Nephron progenitor cell (in vitro differentiated cells): Measurements from ENCODE around the gene MS4A4E.

Experiments used
- DNase-seq: peaks from one replicate; pipeline ENCODE4 v3.0.0; 2021
- H3K27ac Mint-ChIP-seq: 2 replicates; pipeline ENCODE4 v1.8.0; 2021; ENCODE audit warnings: mild to moderate bottlenecking, moderate library complexity, mixed read lengths
- H3K27me3 Mint-ChIP-seq: 2 replicates; pipeline ENCODE4 v1.8.0; 2021; ENCODE audit warnings: mild to moderate bottlenecking, low read depth, mixed read lengths; ENCODE audit not compliant: poor library complexity
- H3K36me3 Mint-ChIP-seq: 2 replicates; pipeline ENCODE4 v1.8.0; 2021; ENCODE audit warnings: low read depth, mixed read lengths
- H3K4me1 Mint-ChIP-seq: 2 replicates; pipeline ENCODE4 v1.8.0; 2021; ENCODE audit warnings: mixed read lengths
- H3K4me3 Mint-ChIP-seq: 2 replicates; pipeline ENCODE4 v1.8.0; 2021; ENCODE audit warnings: mild to moderate bottlenecking, moderate library complexity, mixed read lengths
- H3K9me3 Mint-ChIP-seq: 2 replicates; pipeline ENCODE4 v1.8.0; 2021; ENCODE audit warnings: mild to moderate bottlenecking, moderate library complexity, mixed read lengths
- TF ChIP-seq, protein P1 (sequence below): fragments of 200-600 bp; sonication (generic); IDR thresholded peaks from 2 replicates; pipeline ENCODE4 v1.5.0; 2021; ENCODE audit warnings: antibody characterized with exemption

MS4A4E gene

DNA sequence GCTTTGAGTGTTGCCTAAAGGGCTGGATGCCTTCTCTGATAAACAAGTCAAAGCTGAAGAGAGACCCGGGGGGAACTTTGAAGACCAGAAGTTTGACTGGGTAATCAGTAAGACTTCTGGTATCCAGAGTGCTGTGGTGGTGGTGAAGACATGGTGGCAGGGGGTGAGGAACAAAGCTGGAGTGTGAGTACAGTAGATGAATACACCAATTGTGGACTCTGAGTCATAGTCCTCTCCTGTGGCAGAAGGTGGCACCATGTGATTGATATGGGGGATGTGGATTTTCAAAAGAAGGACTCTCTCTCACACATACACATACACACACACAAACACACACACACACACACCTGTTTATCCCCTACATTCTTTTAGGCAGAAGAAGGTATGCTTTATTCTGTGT is 72.4 kb downstream of the MS4A4E start:
- Mint-ChIP-seq H3K9me3 (peaks cover 31% of the 10 kb centered on the region), H3K4me3 (no peak overlapping the region), H3K36me3 (no peaks in the 10 kb centered on the region), H3K27me3 (no peaks in the 10 kb centered on the region), H3K4me1 (no peaks in the 10 kb centered on the region), H3K27ac (no peak overlapping the region)
- TF ChIP-seq, protein P1, sequence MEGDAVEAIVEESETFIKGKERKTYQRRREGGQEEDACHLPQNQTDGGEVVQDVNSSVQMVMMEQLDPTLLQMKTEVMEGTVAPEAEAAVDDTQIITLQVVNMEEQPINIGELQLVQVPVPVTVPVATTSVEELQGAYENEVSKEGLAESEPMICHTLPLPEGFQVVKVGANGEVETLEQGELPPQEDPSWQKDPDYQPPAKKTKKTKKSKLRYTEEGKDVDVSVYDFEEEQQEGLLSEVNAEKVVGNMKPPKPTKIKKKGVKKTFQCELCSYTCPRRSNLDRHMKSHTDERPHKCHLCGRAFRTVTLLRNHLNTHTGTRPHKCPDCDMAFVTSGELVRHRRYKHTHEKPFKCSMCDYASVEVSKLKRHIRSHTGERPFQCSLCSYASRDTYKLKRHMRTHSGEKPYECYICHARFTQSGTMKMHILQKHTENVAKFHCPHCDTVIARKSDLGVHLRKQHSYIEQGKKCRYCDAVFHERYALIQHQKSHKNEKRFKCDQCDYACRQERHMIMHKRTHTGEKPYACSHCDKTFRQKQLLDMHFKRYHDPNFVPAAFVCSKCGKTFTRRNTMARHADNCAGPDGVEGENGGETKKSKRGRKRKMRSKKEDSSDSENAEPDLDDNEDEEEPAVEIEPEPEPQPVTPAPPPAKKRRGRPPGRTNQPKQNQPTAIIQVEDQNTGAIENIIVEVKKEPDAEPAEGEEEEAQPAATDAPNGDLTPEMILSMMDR = no peak
- DNase-seq = no peak

DNA sequence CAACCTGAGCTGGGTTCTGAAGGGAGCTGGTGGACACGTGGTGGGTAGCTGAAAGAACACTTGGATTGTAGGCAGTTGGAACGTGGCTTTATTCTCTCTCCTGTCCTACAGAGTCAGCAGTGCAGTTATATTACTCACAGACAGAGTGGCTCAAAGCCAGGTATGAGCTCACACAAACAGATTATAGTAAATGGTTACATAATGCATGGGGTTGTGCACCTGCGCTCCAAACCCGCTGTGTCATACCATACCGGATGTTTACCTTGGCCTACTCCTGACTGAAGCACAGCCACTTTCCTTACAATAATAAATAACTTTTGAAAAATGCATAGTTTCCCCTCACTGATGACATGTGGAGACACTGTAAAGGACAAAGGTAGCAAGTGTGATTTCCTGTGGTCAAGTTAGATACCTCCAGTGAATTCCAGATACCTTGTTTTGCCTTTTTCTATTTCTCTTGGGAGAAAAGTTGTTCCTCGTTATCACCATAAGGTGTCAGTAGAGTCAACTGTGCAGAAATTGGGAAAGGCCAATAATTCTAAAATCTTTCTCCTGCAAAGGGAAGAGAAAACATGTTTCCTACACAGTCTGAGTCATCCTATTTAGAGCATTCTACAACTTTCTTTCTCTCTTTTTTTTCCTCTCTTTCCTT is 73.5 kb downstream of the MS4A4E start:
- no peaks in the 10 kb centered on the region for H3K4me1 Mint-ChIP-seq
- DNase-seq = peak; percentile 4

DNA sequence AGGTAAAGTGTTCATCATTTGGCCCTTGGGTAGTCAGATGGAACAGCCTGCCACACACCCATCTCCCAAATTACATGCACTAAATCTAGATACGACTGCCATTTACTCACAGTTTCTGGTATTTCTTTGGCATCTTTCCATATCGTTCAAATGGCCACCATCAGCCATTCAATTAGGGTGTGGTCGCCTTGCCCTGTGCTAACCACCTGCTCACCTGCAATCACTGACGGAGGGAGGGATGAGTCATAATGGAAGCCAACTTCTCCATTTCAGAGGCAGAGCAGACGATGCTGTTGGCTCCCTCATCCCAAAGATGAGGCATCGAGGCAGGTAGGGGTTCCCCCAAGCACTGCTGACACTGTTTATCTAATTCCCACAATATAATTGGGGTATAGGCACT is 74.6 kb downstream of the MS4A4E start:
- H3K4me3 Mint-ChIP-seq = no peak overlapping the region
- TF ChIP-seq, protein P1 = no peak
- H3K36me3 Mint-ChIP-seq = no peaks in the 10 kb centered on the region
- H3K27ac Mint-ChIP-seq = no peak overlapping the region
- DNase-seq = no peak
- H3K4me1 Mint-ChIP-seq = no peaks in the 10 kb centered on the region
- peaks cover 31% of the 10 kb centered on the region for H3K9me3 Mint-ChIP-seq
- peaks cover 4% of the 10 kb centered on the region for H3K27me3 Mint-ChIP-seq

More for the DNA sequence above, 73.5 kb downstream of the MS4A4E start:
- peaks cover 31% of the 10 kb centered on the region for H3K9me3 Mint-ChIP-seq
- H3K36me3 Mint-ChIP-seq = no peaks in the 10 kb centered on the region
- H3K27ac Mint-ChIP-seq = no peak overlapping the region
- TF ChIP-seq, protein P1 = no peak
- peaks cover 2% of the 10 kb centered on the region for H3K27me3 Mint-ChIP-seq
- no peak overlapping the region for H3K4me3 Mint-ChIP-seq

DNA sequence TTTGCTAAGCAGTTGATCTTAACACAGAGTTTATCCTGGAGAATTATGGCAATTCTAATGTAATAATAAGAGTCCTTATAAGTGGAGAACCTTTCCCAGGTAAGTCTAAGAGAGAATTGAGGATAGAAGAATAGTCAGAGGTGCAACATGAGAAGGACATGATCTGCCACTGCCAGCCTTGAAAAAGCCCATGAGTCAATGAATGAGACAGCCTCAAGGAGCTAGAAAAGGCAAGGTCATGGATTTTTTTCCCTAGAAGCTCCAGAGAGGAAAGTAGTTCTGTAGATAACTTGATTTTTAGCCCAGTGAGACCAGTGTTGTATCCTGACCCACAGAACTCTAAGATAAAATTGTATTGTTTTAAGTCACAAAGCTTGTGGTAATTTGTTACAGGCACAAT is 77.0 kb downstream of the MS4A4E start:
- no peaks in the 10 kb centered on the region for H3K4me1 Mint-ChIP-seq
- DNase-seq = no peak
- TF ChIP-seq, protein P1 = no peak
- peaks cover 31% of the 10 kb centered on the region for H3K9me3 Mint-ChIP-seq
- H3K27me3 Mint-ChIP-seq = peaks cover 6% of the 10 kb centered on the region
- no peaks in the 10 kb centered on the region for H3K36me3 Mint-ChIP-seq
- H3K27ac Mint-ChIP-seq = no peak overlapping the region
- H3K4me3 Mint-ChIP-seq = no peak overlapping the region

DNA sequence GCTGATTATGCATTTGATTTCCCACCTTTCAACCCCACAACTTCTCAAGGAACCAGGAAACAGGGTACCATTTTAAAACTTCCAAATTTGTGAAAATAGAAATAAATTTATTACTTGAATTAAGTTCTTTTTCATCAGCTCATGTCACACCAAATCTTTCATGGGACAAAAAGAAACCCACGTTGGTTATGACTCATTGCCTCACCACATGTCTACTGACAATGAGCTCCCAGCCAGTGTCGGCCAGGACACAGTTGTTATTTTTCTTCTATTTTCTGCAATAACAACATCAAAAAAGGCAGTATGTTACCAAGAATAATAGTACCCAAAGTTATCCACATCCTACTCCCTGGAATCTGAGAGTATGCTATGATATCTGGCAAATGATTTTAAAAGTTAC is 77.4 kb downstream of the MS4A4E start:
- Mint-ChIP-seq H3K27ac (no peak overlapping the region), H3K4me1 (no peaks in the 10 kb centered on the region), H3K27me3 (peaks cover 6% of the 10 kb centered on the region), H3K9me3 (peaks cover 31% of the 10 kb centered on the region), H3K4me3 (no peak overlapping the region), H3K36me3 (no peaks in the 10 kb centered on the region)
- no peak for DNase-seq
- TF ChIP-seq, protein P1 = no peak

DNA sequence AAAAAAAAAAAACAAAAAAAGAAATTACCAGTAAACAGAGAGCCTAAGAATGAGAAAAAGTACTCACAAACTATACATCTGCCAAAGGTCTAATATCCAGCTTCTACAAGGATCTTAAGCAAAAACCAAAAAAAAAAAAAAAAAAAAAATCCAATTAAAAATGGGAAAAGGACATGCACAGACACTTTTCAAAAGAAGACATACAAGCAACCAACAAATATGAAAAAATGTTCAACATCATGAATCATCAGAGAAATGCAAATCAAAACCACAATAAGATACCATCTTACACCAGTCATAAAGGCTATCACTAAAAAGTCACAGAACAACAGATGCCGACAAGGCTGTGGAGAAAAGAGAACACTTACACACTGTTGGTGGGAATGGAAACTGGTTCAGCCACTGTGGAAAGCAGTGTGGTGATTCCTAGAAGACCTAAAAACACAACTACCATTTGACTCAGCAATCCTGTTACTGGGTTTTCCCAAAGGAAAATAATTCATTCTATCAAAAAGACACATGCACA is 78.3 kb downstream of the MS4A4E start:
- H3K4me3 Mint-ChIP-seq = no peak overlapping the region
- H3K9me3 Mint-ChIP-seq = peaks cover 22% of the 10 kb centered on the region
- no peaks in the 10 kb centered on the region for H3K36me3 Mint-ChIP-seq
- TF ChIP-seq, protein P1 = no peak
- peaks cover 4% of the 10 kb centered on the region for H3K4me1 Mint-ChIP-seq
- DNase-seq = no peak
- H3K27ac Mint-ChIP-seq = no peak overlapping the region
- peaks cover 6% of the 10 kb centered on the region for H3K27me3 Mint-ChIP-seq
